Measurements from ENCODE around the gene UBE2D2. TPM values are rescaled to one million over a fixed set of nuclear protein-coding genes. Genes with fewer than 3 reads are reported as not detected.

The UBE2D2 gene
- polyA plus RNA-seq, 6 donors from 2014 or later = 374 to 562 (median 427) TPM

DNA sequence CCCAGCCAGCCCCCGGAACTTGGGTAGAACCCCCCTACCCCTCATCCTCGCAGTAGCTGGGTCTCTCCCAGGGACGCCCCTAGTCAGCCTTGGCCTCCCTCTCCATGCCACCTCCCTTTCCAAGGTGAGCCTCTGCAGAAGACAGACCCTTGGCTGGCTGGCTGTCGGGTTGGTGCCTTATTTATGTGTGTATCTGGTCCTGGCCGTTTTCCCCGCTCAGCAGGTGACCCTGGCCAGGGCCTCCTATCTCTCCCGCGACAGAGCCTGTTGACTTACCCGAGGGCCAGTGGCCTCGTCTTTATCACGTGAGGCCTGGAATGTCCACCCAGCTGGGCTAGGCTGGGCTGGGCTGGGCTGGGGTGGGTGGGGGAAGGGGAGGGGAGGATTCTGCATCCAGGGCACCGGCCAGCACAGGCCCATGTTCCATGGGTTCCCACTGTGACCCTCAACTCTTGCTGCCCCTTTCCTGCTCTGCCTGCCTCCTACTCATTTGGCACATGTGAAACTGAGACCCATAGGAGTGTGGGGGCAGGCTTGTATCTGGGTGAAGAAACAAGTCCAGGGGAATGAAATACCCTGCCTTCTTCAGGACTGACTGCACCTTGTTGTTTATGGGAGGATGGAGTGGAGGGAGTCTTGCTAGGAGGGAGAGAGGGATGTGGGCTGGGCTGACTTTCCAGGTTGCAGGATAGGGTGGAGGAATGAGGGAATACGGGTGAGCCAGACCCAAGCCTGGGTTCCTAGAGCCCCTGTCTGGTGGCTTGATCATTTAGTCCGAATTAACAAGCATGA is 90.1 kb downstream of the UBE2D2 start:
- no peak for DNase-seq

GRCh38 chr5:139651853-139652787 is 91.0 kb downstream of the UBE2D2 start:
- Mint-ChIP-seq H3K4me1 (peaks cover 63 to 71% (median 69%) of the 10 kb centered on the region in 3 donors), H3K27ac (peak overlapping the region; percentile 86 to 96 (median 94)), H3K27me3 (no peaks in the 10 kb centered on the region), H3K36me3 (peaks cover 0 to 6% of the 10 kb centered on the region in 2 donors), H3K9me3 (no peaks in the 10 kb centered on the region), H3K4me3 (peak overlapping the region; percentile 78 to 99 (median 96))
- DNase-seq = peak; percentile 86
- peak; percentile 44 to 60 for ATAC-seq (ENCODE audit: low read depth in 2 of 2)

More for the DNA sequence above, 90.1 kb downstream of the UBE2D2 start:
- H3K9me3 Mint-ChIP-seq = no peaks in the 10 kb centered on the region
- H3K4me1 Mint-ChIP-seq = peaks cover 60 to 71% (median 69%) of the 10 kb centered on the region in 3 donors
- peak overlapping the region; percentile 78 to 99 (median 98) for H3K4me3 Mint-ChIP-seq
- peaks cover 0 to 6% of the 10 kb centered on the region in 2 donors for H3K36me3 Mint-ChIP-seq
- ATAC-seq (ENCODE audit: low read depth in 2 of 2) = no peak
- peak overlapping the region; percentile 86 to 96 (median 94) for H3K27ac Mint-ChIP-seq
- no peaks in the 10 kb centered on the region for H3K27me3 Mint-ChIP-seq

- H3K27ac Mint-ChIP-seq = peak overlapping the region; percentile 86 to 96 (median 94)
Measured at GRCh38 chr5:139652788-139653241, 91.7 kb downstream of the UBE2D2 start.

DNA sequence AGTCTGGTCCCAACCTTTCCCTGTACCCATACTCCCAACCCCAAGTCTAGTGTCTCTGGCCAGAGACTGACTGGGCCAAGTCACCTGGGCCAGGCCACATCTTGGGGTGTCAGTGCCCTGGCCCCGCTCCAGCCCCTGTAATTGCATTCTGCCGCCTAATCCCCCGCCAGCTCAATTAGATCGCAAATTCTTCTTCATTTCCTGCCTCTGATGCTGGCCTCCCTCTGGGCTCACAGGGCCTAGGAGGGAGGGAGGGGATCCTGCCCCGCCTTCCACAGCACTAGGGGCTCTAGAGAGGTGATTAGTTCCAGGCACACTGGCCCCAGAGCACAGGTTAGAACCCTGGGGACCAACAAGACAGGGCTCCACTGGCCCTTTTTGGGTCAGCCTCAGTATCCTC is 92.5 kb downstream of the UBE2D2 start:
- peaks cover 77 to 84% (median 78%) of the 10 kb centered on the region in 3 donors for H3K4me1 Mint-ChIP-seq
- DNase-seq (no peak), ATAC-seq (ENCODE audit: low read depth in 2 of 2) (no peak)
- no peaks in the 10 kb centered on the region for H3K9me3 Mint-ChIP-seq
- peak overlapping the region; percentile 78 to 99 (median 90) for H3K4me3 Mint-ChIP-seq
- no peaks in the 10 kb centered on the region for H3K27me3 Mint-ChIP-seq
- peak overlapping the region; percentile 66 to 94 (median 88) for H3K27ac Mint-ChIP-seq
- peaks cover 0 to 6% of the 10 kb centered on the region in 2 donors for H3K36me3 Mint-ChIP-seq

More at GRCh38 chr5:139652788-139653241, 91.7 kb downstream of the UBE2D2 start:
- no peaks in the 10 kb centered on the region for H3K27me3 Mint-ChIP-seq
- H3K36me3 Mint-ChIP-seq = peaks cover 0 to 6% of the 10 kb centered on the region in 2 donors
- H3K4me3 Mint-ChIP-seq = peak overlapping the region; percentile 78 to 99 (median 96)
- H3K9me3 Mint-ChIP-seq = no peaks in the 10 kb centered on the region
- H3K4me1 Mint-ChIP-seq = peaks cover 70 to 76% (median 71%) of the 10 kb centered on the region in 3 donors
- peak; percentile 31 to 32 for ATAC-seq (ENCODE audit: low read depth in 2 of 2)
- DNase-seq = peak; percentile 70

DNA sequence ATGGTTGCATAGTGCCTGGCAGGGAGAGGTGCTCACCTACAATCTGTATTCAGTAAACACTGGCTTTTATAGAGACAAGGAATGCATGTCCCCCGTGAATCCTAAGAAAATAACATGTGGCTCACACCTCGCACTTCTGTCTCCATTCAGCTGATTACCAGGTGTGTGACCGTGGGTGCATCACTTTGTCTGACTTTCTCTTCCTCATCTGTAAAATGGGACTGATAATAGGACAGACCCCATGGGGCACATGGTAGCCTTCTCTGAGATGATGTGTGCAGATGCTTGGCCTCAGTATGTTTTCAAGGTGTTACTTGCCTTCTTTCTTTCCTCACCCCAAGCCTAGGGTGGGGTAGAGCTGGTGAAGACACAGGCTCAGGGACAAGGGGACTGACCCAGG is 93.3 kb downstream of the UBE2D2 start:
- H3K27ac Mint-ChIP-seq = peak overlapping the region; percentile 31 to 96 (median 92)
- H3K4me3 Mint-ChIP-seq = peak overlapping the region; percentile 74 to 99 (median 90)
- peaks cover 84 to 93% (median 85%) of the 10 kb centered on the region in 3 donors for H3K4me1 Mint-ChIP-seq
- peak in 1 of 2 donors; percentile 5 for ATAC-seq (ENCODE audit: low read depth in 2 of 2)
- no peak for DNase-seq
- H3K36me3 Mint-ChIP-seq = peaks cover 0 to 5% of the 10 kb centered on the region in 2 donors
- no peaks in the 10 kb centered on the region for H3K9me3 Mint-ChIP-seq
- H3K27me3 Mint-ChIP-seq = no peaks in the 10 kb centered on the region

DNA sequence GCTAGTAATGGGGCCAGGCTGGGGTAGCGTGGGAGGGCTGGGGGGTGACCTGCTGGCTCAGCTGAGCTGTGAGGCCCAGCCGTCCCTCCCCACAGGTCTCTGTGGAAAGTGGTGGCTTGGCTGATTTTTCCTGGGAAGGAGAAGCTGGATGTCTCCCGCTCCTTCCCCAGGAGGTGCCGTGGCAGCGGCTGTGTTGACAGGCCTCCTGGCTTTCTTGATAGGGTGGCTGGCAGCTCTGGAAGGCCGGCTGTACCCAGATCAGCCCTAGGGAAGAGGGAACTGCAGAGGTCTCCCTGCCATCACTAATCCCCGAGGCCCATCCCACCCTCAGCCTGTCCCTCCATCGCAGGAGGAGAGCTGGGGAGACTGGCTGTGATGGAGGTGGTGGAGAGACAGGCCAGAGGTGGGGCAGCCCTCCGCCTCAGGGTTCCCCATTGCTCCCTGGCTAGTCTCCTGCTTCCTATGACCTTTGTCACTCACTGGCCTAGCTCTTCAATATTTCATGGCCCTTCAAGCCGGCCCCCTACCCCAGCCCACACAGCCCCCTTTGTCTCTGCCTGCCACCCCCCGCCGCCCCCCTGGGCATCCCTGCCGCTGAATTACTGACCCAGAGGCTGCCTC is 93.8 kb downstream of the UBE2D2 start:
- peak overlapping the region; percentile 39 to 99 (median 81) for H3K4me3 Mint-ChIP-seq
- ATAC-seq (ENCODE audit: low read depth in 2 of 2) (no peak), DNase-seq (no peak)
- H3K27me3 Mint-ChIP-seq = no peaks in the 10 kb centered on the region
- H3K4me1 Mint-ChIP-seq = peaks cover 84 to 98% (median 86%) of the 10 kb centered on the region in 3 donors
- no peaks in the 10 kb centered on the region for H3K9me3 Mint-ChIP-seq
- H3K36me3 Mint-ChIP-seq = no peaks in the 10 kb centered on the region
- H3K27ac Mint-ChIP-seq = peak overlapping the region in 5 of 6 donors; percentile 89 to 96 (median 94)

DNA sequence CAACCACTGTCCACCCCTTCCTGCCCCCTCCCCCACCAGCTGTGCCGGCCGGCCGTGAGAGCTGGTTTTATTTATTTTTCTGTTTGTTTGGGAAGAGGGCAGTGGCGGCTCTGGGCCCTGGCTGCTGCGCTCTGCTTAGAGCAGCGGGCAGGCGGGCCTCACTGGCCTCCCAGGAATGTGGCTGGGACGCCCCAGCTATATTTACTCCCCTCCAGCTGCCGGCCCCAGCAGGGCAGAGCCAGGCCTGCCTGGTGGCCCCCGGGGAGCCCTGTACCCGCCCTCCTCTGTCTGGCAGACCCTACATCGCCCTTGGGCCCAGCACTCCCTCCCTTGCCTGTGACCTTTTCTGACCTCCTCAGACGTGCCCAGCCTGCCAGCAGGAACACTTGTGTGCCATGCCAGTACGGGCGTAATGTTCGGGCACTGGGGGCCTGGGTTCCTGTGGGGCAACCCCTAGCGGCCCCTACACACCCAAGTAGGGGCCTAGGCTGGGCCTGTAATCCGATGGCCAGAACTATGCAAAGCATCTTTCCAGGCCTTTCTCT is 94.7 kb downstream of the UBE2D2 start:
- Mint-ChIP-seq H3K4me3 (peak overlapping the region in 7 of 8 donors; percentile 6 to 99 (median 71)), H3K36me3 (no peaks in the 10 kb centered on the region), H3K27me3 (no peaks in the 10 kb centered on the region), H3K27ac (peak overlapping the region in 4 of 6 donors; percentile 70 to 98 (median 94)), H3K4me1 (peaks cover 81 to 96% (median 91%) of the 10 kb centered on the region in 3 donors), H3K9me3 (no peaks in the 10 kb centered on the region)
- DNase-seq (no peak), ATAC-seq (ENCODE audit: low read depth in 2 of 2) (no peak)

DNA sequence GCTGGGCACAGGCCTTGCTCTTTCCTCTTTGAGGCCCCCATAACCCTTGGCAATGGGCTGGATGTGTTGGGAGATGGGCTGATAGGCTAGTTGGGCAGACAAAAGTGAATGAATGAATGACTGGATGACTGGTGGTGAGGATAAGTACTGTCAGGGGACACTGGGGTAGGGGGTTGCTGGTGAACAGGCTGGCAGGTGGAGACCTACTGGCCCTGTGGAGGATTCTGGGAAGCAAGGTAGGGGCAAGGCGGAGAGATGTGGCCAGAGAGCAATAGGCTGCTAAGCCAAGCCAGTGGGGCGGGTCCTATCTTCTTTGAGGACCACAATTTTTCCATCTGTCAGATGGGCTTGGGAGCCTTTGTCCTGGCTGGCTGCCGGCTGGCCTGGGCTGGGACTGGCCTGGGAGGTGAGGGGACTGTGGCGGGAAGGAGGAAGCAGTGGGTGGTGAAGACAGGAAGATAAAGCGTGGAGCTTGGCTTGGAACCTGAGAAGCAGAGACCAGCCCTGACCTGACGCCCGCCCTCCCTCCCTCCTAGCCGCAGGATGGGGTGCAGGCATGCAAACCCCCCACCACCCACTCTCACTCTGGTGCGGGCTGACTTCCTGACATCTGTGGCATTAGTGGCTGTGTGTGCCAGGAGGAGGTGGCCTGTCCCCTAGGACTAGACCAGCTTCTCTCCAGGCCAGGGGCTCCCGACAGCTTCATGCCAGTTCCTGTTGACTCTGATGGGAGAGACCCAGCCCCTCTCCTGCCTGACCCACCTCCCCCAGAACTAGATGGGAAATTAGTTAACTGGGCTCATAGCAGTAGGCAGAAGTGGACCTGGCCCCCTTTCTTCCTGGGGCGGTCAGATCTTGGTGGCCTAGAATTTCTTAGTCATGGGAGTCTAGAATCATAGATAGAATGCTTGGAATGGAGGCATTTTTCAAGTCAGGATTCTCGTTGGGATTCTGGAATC is 96.5 kb downstream of the UBE2D2 start:
- no peak for DNase-seq
- Mint-ChIP-seq H3K36me3 (no peaks in the 10 kb centered on the region), H3K4me3 (peak overlapping the region; percentile 75 to 99 (median 83)), H3K27ac (peak overlapping the region; percentile 44 to 97 (median 79)), H3K4me1 (peaks cover 82 to 95% (median 91%) of the 10 kb centered on the region in 3 donors), H3K9me3 (no peaks in the 10 kb centered on the region), H3K27me3 (no peaks in the 10 kb centered on the region)
- no peak for ATAC-seq (ENCODE audit: low read depth in 2 of 2)

GRCh38 chr5:139658501-139658927 is 97.4 kb downstream of the UBE2D2 start:
- Mint-ChIP-seq H3K27me3 (no peaks in the 10 kb centered on the region), H3K4me3 (peak overlapping the region; percentile 75 to 99 (median 86)), H3K4me1 (peaks cover 84 to 95% (median 91%) of the 10 kb centered on the region in 3 donors), H3K36me3 (no peaks in the 10 kb centered on the region), H3K9me3 (no peaks in the 10 kb centered on the region), H3K27ac (peak overlapping the region in 5 of 6 donors; percentile 78 to 97 (median 94))
- no peak for DNase-seq
- no peak for ATAC-seq (ENCODE audit: low read depth in 2 of 2)

DNA sequence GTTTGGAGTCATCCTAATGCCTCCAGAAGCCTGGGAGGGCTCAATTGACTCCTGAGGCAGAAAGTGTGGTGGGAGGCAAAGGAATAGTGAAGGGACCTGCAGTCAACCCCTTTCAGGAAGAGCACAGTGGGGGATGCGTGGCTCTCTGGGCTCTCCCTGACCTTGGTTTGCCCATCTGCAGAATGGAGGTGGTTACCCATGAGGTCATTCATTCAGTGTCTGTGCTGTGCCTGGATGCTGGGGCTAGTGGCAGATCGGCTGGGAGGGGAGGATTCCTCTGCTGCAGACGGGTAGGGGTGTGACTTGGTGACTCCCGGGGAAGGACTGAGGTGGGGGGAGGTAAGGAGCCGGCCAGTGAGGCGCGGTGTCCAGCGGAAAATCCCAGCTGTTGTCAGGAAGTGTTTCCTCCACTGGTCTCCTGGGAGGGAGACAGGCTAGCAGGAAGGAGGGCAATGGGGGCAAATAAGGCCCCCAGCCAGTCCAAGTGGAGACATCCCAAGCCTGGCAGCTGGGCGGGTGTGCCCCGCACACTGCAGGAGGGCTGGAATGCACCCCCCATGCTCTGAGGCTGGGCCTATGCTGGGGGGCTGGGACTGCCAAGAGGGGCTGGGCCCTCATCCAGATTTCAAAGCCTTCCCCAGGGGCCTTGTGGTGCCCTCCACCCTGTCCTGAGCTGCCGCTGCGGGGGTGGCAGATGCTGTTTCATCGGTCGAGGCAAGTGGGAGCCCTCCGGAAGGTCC is 98.0 kb downstream of the UBE2D2 start:
- ATAC-seq (ENCODE audit: low read depth in 2 of 2) = peak in 1 of 2 donors; percentile 8

DNA sequence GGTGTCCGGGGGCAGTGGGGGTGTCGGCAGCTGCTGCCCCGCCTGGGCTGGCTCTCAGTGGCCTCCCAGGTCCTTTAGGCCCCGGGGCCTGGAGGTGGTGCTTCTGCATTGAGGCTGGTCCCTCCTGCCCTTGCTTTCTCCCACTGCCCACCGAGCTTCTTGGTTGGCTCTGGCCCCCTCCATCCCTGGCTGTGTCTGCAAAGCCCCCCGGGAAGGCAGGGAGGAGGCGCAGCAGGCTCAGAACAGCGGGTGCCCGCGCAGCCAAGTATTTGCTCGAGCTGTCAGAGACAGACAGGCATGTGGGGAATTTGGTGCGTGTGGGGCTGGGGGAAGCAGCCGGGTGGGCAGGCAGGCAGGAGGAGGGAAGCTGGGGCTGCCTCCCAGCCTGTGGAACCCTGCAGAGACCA is 98.6 kb downstream of the UBE2D2 start:
- DNase-seq (no peak), ATAC-seq (ENCODE audit: low read depth in 2 of 2) (no peak)
- H3K27me3 Mint-ChIP-seq = no peaks in the 10 kb centered on the region
- peak overlapping the region in 3 of 6 donors; percentile 90 to 94 (median 93) for H3K27ac Mint-ChIP-seq
- peak overlapping the region in 7 of 8 donors; percentile 80 to 99 (median 87) for H3K4me3 Mint-ChIP-seq
- no peaks in the 10 kb centered on the region for H3K9me3 Mint-ChIP-seq
- H3K36me3 Mint-ChIP-seq = no peaks in the 10 kb centered on the region
- H3K4me1 Mint-ChIP-seq = peaks cover 82 to 95% (median 91%) of the 10 kb centered on the region in 3 donors

More for the DNA sequence above, 98.0 kb downstream of the UBE2D2 start:
- peaks cover 82 to 95% (median 91%) of the 10 kb centered on the region in 3 donors for H3K4me1 Mint-ChIP-seq
- H3K27ac Mint-ChIP-seq = peak overlapping the region; percentile 76 to 97 (median 94)
- H3K27me3 Mint-ChIP-seq = no peaks in the 10 kb centered on the region
- DNase-seq = no peak
- peak overlapping the region; percentile 75 to 99 (median 86) for H3K4me3 Mint-ChIP-seq
- H3K36me3 Mint-ChIP-seq = no peaks in the 10 kb centered on the region
- no peaks in the 10 kb centered on the region for H3K9me3 Mint-ChIP-seq

All from naive B cell (primary cell).